Liver (tissue), 3 donors: Measurements from ENCODE around the gene NFAT5.

Experiments
- EGR1 ChIP-seq, 2 donors: IDR thresholded peaks; 2 replicates each; pipeline ENCODE4 v1.6.1; 2016 to 2018; ENCODE audit warnings: antibody characterized with exemption in 2 of 2, low read depth in 2 of 2
- JUND ChIP-seq, 2 donors: IDR thresholded peaks; 2 replicates each; pipeline ENCODE4 v1.6.1; 2016; ENCODE audit warnings: antibody characterized with exemption in 2 of 2
- SP1 ChIP-seq: IDR thresholded peaks from 2 replicates; pipeline ENCODE4 v1.6.1; 2018; ENCODE audit warnings: antibody characterized with exemption, mild to moderate bottlenecking
- TAF1 ChIP-seq: conservative IDR thresholded peaks from 2 replicates; pipeline ENCODE4 v1.6.1; 2016; ENCODE audit warnings: antibody characterized with exemption, mild to moderate bottlenecking
- TF ChIP-seq, protein P1 (sequence below): fragments of 150-350 bp; IDR thresholded peaks from 2 replicates; pipeline ENCODE4 v1.5.1; 2017; ENCODE audit warnings: improper control_type of control experiment, low read depth, low read length; ENCODE audit not compliant: missing input control
- TF ChIP-seq, protein P2 (sequence below): IDR thresholded peaks from 2 replicates; pipeline ENCODE4 v1.6.1; 2016; ENCODE audit warnings: antibody characterized with exemption, mild to moderate bottlenecking
- TF ChIP-seq, protein P3 (sequence below): IDR thresholded peaks from 2 replicates; pipeline ENCODE4 v1.6.1; 2016; ENCODE audit warnings: antibody characterized with exemption
- donor health status: healthy.
- donor health status: healthy.

DNA sequence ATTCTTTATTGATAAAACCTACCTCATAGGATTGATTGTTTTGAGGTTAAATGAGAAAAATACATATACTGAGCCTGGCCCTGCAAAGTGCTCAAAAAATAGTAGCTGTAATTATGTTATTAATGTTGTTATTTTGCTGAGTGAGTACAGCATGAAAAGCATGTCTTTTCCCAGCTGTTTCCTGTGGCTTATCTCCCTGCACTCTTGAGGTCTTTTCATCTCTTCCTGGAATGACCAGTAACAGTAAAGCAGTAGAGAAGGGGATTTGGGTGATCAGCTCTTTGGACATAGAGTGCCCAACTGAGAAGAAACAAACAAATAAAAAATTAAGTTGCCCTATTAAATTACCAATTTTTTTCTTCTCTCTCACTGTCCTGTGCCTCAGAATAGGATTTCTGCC lies 53.7 kb downstream of the NFAT5 start:
- TF ChIP-seq, protein P1, sequence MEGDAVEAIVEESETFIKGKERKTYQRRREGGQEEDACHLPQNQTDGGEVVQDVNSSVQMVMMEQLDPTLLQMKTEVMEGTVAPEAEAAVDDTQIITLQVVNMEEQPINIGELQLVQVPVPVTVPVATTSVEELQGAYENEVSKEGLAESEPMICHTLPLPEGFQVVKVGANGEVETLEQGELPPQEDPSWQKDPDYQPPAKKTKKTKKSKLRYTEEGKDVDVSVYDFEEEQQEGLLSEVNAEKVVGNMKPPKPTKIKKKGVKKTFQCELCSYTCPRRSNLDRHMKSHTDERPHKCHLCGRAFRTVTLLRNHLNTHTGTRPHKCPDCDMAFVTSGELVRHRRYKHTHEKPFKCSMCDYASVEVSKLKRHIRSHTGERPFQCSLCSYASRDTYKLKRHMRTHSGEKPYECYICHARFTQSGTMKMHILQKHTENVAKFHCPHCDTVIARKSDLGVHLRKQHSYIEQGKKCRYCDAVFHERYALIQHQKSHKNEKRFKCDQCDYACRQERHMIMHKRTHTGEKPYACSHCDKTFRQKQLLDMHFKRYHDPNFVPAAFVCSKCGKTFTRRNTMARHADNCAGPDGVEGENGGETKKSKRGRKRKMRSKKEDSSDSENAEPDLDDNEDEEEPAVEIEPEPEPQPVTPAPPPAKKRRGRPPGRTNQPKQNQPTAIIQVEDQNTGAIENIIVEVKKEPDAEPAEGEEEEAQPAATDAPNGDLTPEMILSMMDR: no peak
- TF ChIP-seq SP1: no peak
- TF ChIP-seq JUND (IDR thresholded peaks at IDR 0.05): no peak
- TF ChIP-seq, protein P2, sequence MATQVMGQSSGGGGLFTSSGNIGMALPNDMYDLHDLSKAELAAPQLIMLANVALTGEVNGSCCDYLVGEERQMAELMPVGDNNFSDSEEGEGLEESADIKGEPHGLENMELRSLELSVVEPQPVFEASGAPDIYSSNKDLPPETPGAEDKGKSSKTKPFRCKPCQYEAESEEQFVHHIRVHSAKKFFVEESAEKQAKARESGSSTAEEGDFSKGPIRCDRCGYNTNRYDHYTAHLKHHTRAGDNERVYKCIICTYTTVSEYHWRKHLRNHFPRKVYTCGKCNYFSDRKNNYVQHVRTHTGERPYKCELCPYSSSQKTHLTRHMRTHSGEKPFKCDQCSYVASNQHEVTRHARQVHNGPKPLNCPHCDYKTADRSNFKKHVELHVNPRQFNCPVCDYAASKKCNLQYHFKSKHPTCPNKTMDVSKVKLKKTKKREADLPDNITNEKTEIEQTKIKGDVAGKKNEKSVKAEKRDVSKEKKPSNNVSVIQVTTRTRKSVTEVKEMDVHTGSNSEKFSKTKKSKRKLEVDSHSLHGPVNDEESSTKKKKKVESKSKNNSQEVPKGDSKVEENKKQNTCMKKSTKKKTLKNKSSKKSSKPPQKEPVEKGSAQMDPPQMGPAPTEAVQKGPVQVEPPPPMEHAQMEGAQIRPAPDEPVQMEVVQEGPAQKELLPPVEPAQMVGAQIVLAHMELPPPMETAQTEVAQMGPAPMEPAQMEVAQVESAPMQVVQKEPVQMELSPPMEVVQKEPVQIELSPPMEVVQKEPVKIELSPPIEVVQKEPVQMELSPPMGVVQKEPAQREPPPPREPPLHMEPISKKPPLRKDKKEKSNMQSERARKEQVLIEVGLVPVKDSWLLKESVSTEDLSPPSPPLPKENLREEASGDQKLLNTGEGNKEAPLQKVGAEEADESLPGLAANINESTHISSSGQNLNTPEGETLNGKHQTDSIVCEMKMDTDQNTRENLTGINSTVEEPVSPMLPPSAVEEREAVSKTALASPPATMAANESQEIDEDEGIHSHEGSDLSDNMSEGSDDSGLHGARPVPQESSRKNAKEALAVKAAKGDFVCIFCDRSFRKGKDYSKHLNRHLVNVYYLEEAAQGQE: no peak
- TF ChIP-seq, protein P3, sequence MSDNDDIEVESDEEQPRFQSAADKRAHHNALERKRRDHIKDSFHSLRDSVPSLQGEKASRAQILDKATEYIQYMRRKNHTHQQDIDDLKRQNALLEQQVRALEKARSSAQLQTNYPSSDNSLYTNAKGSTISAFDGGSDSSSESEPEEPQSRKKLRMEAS: no peak
- no peak for TF ChIP-seq TAF1
- no peak for TF ChIP-seq EGR1 (IDR thresholded peaks at IDR 0.05; ENCODE audit: low read depth in 2 of 2)
